Measurements from ENCODE around the gene SLC37A2. TPM values are rescaled to one million over a fixed set of nuclear protein-coding genes. Genes with fewer than 3 reads are reported as not detected.

Gene SLC37A2
- total RNA-seq (2021) (1.3 to 2.2 TPM (median 2.1 TPM) in 3 replicates), Bru-seq, nascent RNA (percentile 35 among the genes with signal in this experiment)
- long read RNA-seq, experiment 1, partial matches to known transcripts = 0 of 4 reads
- long read RNA-seq, experiment 1, other reads (novel, unspliced or antisense) = 3 of 4 reads
- long read RNA-seq, experiment 2 = 0 reads
- long read RNA-seq, experiment 3, partial matches to known transcripts = 0 of 1 reads
- long read RNA-seq, experiment 3, other reads (novel, unspliced or antisense) = 0 of 1 reads

DNA sequence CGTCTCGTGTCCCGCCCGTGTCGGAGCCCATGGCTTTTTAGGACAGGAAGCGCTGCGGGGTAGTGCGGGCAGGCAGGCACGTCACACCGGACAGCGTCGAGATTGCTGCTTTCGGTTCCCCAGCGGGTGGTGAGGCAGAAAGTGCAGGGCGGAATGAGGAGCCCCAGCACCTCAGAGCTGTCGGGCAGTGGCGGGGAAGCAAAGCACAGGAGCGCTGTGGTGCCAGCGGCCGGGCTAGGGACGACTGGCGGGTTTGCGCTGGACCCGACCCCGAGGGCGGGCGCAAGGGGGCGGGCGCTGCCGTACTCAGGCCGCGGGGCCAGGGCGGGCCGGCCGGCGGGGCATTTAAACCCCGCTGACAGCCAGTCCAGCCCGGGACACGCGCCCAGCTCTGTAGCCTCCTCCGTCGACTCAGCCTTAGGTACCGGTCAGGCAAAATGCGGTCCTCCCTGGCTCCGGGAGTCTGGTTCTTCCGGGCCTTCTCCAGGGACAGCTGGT is at the start of gene SLC37A2:
Gene SLC37A2 (plus strand): TSS at position 375 of the 498 bp plus-strand sequence. CDS start 63 bp downstream, at position 438.
- Mint-ChIP-seq H3K27me3 (ENCODE audit: low read depth) (peaks cover 59% of the 10 kb centered on the region), H3K9me3 (no peaks in the 10 kb centered on the region), H3K4me3 (peak within 1 kb of the TSS; percentile 77), H3K27ac (no peak within 1 kb of the TSS), H3K4me1 (peaks cover 8% of the 10 kb centered on the region; the same call in 1 of the 2 replicates), H3K36me3 (no peaks in the 10 kb centered on the region)
- POLR2A ChIA-PET = interaction anchor here (0.6 to 1.4 kb wide), 2 partner anchors 109 to 296 kb away, joined by 3 read pairs; partner anchors contain the start of gene CCDC15
- DNase-seq (ENCODE audit: low spot score) = peak; percentile 73
- CTCF ChIA-PET = interaction anchor here (0.8 to 2.1 kb wide), 11 partner anchors 15 to 366 kb away, joined by 3 to 14 read pairs (median 6); no protein-coding TSS in a partner anchor
- peak; percentile 90 for ATAC-seq
- 0 out of 2 replicates have a peak, but pooled peaks have one; percentile 25 for TF ChIP-seq RELA (CRISPR knock-in tag; IDR thresholded peaks at IDR 0.05; ENCODE audit: borderline replicate concordance)
- TF ChIP-seq, protein P1, sequence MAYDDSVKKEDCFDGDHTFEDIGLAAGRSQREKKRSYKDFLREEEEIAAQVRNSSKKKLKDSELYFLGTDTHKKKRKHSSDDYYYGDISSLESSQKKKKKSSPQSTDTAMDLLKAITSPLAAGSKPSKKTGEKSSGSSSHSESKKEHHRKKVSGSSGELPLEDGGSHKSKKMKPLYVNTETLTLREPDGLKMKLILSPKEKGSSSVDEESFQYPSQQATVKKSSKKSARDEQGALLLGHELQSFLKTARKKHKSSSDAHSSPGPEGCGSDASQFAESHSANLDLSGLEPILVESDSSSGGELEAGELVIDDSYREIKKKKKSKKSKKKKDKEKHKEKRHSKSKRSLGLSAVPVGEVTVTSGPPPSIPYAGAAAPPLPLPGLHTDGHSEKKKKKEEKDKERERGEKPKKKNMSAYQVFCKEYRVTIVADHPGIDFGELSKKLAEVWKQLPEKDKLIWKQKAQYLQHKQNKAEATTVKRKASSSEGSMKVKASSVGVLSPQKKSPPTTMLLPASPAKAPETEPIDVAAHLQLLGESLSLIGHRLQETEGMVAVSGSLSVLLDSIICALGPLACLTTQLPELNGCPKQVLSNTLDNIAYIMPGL (CRISPR knock-in tag; IDR thresholded peaks at IDR 0.05) = peak; percentile 63; the same call in 1 of the 2 replicates
- TF ChIP-seq RORB (CRISPR knock-in tag; IDR thresholded peaks at IDR 0.05) = no peak
- no peak for TF ChIP-seq TEAD4 (CRISPR knock-in tag; IDR thresholded peaks at IDR 0.05)
- peak; percentile 86; the same call in 1 of the 2 replicates for TF ChIP-seq KAT7 (CRISPR knock-in tag; IDR thresholded peaks at IDR 0.05; ENCODE audit: borderline replicate concordance)
- no peak for TF ChIP-seq ZNF138 (CRISPR knock-in tag; conservative IDR thresholded peaks at IDR 0.05)
- peak; percentile 37; the same call in 1 of the 2 replicates for TF ChIP-seq CREM (CRISPR knock-in tag; IDR thresholded peaks at IDR 0.05)
- TF ChIP-seq, protein P2, sequence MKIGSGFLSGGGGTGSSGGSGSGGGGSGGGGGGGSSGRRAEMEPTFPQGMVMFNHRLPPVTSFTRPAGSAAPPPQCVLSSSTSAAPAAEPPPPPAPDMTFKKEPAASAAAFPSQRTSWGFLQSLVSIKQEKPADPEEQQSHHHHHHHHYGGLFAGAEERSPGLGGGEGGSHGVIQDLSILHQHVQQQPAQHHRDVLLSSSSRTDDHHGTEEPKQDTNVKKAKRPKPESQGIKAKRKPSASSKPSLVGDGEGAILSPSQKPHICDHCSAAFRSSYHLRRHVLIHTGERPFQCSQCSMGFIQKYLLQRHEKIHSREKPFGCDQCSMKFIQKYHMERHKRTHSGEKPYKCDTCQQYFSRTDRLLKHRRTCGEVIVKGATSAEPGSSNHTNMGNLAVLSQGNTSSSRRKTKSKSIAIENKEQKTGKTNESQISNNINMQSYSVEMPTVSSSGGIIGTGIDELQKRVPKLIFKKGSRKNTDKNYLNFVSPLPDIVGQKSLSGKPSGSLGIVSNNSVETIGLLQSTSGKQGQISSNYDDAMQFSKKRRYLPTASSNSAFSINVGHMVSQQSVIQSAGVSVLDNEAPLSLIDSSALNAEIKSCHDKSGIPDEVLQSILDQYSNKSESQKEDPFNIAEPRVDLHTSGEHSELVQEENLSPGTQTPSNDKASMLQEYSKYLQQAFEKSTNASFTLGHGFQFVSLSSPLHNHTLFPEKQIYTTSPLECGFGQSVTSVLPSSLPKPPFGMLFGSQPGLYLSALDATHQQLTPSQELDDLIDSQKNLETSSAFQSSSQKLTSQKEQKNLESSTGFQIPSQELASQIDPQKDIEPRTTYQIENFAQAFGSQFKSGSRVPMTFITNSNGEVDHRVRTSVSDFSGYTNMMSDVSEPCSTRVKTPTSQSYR (CRISPR knock-in tag; IDR thresholded peaks at IDR 0.05) = no peak

DNA sequence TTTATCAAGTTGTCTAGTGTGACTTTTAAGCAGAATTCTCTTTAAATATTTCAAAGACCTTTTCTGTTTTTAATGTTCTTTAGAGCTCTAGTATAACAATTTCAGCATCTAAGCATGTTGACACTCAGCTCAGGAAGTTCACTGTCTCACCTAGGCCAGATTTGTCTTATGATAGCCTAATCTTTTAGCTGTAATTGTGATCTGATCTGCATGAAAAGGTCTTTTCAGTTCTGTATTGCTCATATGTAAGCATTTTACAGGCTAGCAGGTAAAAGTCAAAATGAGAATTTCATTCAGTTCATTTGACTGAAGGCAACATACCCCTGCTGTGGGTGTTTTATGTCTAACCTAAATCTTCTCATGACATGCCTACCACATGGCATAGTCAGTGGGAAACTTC is 46.7 kb upstream of the SLC37A2 start:
- Mint-ChIP-seq H3K9me3 (peaks cover 11% of the 10 kb centered on the region), H3K36me3 (no peaks in the 10 kb centered on the region), H3K4me1 (no peaks in the 10 kb centered on the region), H3K27ac (no peak overlapping the region), H3K4me3 (no peak overlapping the region), H3K27me3 (ENCODE audit: low read depth) (no peaks in the 10 kb centered on the region)
- ATAC-seq (no peak), DNase-seq (ENCODE audit: low spot score) (no peak)
- ChIA-PET CTCF (no interaction called here), POLR2A (no interaction called here)
- TF ChIP-seq, protein P3, sequence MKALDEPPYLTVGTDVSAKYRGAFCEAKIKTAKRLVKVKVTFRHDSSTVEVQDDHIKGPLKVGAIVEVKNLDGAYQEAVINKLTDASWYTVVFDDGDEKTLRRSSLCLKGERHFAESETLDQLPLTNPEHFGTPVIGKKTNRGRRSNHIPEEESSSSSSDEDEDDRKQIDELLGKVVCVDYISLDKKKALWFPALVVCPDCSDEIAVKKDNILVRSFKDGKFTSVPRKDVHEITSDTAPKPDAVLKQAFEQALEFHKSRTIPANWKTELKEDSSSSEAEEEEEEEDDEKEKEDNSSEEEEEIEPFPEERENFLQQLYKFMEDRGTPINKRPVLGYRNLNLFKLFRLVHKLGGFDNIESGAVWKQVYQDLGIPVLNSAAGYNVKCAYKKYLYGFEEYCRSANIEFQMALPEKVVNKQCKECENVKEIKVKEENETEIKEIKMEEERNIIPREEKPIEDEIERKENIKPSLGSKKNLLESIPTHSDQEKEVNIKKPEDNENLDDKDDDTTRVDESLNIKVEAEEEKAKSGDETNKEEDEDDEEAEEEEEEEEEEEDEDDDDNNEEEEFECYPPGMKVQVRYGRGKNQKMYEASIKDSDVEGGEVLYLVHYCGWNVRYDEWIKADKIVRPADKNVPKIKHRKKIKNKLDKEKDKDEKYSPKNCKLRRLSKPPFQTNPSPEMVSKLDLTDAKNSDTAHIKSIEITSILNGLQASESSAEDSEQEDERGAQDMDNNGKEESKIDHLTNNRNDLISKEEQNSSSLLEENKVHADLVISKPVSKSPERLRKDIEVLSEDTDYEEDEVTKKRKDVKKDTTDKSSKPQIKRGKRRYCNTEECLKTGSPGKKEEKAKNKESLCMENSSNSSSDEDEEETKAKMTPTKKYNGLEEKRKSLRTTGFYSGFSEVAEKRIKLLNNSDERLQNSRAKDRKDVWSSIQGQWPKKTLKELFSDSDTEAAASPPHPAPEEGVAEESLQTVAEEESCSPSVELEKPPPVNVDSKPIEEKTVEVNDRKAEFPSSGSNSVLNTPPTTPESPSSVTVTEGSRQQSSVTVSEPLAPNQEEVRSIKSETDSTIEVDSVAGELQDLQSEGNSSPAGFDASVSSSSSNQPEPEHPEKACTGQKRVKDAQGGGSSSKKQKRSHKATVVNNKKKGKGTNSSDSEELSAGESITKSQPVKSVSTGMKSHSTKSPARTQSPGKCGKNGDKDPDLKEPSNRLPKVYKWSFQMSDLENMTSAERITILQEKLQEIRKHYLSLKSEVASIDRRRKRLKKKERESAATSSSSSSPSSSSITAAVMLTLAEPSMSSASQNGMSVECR (CRISPR knock-in tag; IDR thresholded peaks at IDR 0.05; ENCODE audit: borderline replicate concordance) = no peak
- TF ChIP-seq, protein P4, sequence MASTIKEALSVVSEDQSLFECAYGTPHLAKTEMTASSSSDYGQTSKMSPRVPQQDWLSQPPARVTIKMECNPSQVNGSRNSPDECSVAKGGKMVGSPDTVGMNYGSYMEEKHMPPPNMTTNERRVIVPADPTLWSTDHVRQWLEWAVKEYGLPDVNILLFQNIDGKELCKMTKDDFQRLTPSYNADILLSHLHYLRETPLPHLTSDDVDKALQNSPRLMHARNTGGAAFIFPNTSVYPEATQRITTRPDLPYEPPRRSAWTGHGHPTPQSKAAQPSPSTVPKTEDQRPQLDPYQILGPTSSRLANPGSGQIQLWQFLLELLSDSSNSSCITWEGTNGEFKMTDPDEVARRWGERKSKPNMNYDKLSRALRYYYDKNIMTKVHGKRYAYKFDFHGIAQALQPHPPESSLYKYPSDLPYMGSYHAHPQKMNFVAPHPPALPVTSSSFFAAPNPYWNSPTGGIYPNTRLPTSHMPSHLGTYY (CRISPR knock-in tag; IDR thresholded peaks at IDR 0.05) = no peak
- no peak for TF ChIP-seq ETV6 (CRISPR knock-in tag; IDR thresholded peaks at IDR 0.05)
- TF ChIP-seq, protein P5, sequence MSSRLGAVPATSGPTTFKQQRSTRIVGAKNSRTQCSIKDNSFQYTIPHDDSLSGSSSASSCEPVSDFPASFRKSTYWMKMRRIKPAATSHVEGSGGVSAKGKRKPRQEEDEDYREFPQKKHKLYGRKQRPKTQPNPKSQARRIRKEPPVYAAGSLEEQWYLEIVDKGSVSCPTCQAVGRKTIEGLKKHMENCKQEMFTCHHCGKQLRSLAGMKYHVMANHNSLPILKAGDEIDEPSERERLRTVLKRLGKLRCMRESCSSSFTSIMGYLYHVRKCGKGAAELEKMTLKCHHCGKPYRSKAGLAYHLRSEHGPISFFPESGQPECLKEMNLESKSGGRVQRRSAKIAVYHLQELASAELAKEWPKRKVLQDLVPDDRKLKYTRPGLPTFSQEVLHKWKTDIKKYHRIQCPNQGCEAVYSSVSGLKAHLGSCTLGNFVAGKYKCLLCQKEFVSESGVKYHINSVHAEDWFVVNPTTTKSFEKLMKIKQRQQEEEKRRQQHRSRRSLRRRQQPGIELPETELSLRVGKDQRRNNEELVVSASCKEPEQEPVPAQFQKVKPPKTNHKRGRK (CRISPR knock-in tag; IDR thresholded peaks at IDR 0.05; ENCODE audit: borderline replicate concordance) = no peak
- TF ChIP-seq MYBL2 (CRISPR knock-in tag; IDR thresholded peaks at IDR 0.05) = no peak
- TF ChIP-seq ZNF671 (CRISPR knock-in tag; IDR thresholded peaks at IDR 0.05) = no peak
- TF ChIP-seq, protein P6, sequence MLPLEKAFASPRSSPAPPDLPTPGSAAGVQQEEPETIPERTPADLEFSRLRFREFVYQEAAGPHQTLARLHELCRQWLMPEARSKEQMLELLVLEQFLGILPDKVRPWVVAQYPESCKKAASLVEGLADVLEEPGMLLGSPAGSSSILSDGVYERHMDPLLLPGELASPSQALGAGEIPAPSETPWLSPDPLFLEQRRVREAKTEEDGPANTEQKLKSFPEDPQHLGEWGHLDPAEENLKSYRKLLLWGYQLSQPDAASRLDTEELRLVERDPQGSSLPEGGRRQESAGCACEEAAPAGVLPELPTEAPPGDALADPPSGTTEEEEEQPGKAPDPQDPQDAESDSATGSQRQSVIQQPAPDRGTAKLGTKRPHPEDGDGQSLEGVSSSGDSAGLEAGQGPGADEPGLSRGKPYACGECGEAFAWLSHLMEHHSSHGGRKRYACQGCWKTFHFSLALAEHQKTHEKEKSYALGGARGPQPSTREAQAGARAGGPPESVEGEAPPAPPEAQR (CRISPR knock-in tag; IDR thresholded peaks at IDR 0.05) = no peak
- TF ChIP-seq, protein P7, sequence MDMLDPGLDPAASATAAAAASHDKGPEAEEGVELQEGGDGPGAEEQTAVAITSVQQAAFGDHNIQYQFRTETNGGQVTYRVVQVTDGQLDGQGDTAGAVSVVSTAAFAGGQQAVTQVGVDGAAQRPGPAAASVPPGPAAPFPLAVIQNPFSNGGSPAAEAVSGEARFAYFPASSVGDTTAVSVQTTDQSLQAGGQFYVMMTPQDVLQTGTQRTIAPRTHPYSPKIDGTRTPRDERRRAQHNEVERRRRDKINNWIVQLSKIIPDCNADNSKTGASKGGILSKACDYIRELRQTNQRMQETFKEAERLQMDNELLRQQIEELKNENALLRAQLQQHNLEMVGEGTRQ (CRISPR knock-in tag; IDR thresholded peaks at IDR 0.05) = no peak

Measured in WTC11 (cell line).